Measurements from ENCODE around the gene CWC27.
"Not testable (repeated sequence)": the region's sequence is repeated elsewhere in the genome, so short reads cannot be mapped to it uniquely, and the experiment has no call there.

CWC27 gene

DNA sequence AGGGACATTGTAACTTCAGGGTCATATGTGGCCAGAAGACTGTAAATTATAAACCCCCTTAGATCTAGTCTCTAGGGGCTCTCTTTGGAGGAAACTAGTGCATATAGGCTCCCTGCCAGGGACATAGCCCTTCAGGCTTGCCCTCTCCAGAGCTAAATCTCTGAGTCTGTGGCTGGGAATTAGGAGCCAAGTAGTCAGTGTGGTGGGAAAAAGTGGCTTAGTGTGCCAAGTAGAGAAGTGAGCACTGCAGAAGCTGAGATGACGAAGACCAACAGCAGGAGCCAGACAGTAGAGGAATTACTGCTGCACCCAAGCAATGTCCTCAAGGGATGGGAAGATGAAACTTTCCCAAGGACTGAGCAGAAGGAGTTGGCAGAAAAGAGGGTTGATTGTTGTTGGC is 71.2 kb downstream of the CWC27 start:
- no peak for FAIRE-seq

GRCh38 chr5:64840958-64841357 is 72.2 kb downstream of the CWC27 start:
- no peak for FAIRE-seq

- FAIRE-seq: no peak
Observed at GRCh38 chr5:64853777-64854176, 85.0 kb downstream of the CWC27 start.

DNA sequence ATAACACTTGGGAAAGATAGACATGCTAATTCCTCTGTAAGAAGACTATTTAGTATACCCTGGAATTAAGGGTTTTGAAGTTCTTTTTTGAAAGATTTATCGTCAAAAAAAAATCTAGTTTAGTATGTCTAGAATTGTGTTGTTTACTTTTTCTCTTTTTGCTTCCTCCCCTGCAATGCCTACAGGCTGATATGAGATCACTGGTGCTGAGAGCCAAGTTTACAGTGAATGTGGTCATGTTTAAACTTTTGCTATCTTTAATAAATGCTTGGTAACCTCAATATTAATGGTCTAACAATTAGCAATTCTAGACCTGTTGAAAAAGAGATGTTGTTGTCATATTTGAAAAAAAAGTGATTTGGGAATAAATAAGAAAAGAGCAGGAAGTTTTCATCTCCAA is 86.1 kb downstream of the CWC27 start:
- FAIRE-seq: no peak

DNA sequence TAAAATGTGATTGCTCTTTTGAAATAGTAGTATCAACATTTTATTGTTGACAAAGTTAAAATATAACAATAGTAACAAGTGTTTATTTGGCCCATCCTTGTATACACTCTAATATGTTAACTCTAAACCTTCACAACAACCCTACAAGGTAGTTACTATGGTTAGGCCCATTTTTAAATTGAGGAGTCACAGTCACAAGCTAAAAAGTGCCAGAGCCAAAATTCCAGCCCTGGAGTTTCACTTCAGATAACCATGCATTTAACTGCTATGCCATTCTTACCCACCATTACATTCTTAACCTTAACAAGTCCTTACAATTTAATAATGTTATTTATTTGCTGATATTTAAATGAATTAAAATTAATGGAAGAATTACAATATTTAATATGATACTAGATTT is 91.2 kb downstream of the CWC27 start:
- FAIRE-seq: no peak

GRCh38 chr5:64861281-64861680 is 92.6 kb downstream of the CWC27 start:
- FAIRE-seq: no peak

- no peak for FAIRE-seq
Observed at GRCh38 chr5:64864171-64864570, 95.4 kb downstream of the CWC27 start.

DNA sequence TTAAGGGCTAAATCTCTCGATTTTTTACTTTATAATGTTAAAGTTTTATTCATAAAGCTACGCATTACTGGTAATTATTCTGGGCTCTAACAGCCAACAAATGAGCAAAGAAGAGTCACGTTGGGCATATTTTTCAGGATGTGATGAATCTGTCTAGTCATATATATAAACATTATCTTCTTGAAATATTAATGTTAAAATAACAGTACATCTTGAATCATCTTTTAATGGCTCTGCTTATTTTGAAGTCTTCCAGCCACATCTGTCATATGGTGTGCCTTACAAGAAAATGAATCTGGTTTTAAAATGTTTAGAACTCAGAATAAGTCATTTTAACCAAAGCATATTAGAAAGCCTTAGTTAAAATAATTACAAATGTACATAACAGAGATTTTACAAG is 96.9 kb downstream of the CWC27 start:
- no peak for FAIRE-seq

GRCh38 chr5:64869419-64869818 is 100.7 kb downstream of the CWC27 start:
- peak; percentile 5 for FAIRE-seq

GRCh38 chr5:64872044-64872443 is 103.3 kb downstream of the CWC27 start:
- no peak for FAIRE-seq

DNA sequence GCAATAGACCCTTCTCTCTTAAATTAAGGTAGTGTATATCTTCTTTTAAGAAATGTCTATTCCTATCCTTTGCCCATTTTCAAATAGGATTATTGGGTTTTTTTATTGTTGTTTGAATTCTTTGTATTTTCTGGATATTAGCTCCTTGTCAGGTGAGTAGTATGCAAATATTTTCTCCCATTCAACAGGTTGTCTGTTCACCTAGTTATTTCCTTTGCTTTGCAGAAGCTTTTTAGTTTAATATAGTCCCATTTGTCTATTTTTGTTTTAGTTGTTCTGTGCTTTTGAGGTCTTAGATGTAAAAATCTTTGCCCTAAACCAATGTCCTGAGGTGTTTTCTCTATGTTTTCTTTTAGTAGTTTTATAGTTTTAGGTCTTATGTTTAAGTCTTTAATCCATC is 104.7 kb downstream of the CWC27 start:
- FAIRE-seq: peak; percentile 51

- FAIRE-seq: no peak
Observed at GRCh38 chr5:64874753-64875152, 106.0 kb downstream of the CWC27 start.

GRCh38 chr5:64876203-64876602 is 107.5 kb downstream of the CWC27 start:
- FAIRE-seq: no peak

- FAIRE-seq: no peak
Observed at GRCh38 chr5:64880821-64881220, 112.1 kb downstream of the CWC27 start.

DNA sequence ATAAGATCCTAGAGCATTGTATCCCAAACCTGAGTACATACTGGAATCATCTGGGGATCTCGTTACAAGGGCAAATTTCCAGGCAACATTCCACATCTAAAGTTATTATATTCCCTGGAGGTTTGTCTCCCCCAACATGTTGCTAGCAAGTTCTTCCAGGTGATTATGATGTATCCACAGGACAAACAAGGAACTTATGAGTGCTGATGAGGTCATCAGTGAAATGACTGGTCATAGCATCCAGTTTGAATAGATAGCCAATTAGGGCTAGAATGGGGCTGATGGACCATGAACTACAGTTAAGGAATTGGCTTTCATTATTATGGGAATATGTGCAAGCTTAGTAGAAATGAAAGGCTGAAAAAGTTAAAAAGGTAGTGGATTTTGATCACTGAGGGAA is 115.2 kb downstream of the CWC27 start:
- no peak for FAIRE-seq

GRCh38 chr5:64884541-64884940 is 115.8 kb downstream of the CWC27 start:
- no peak for FAIRE-seq

DNA sequence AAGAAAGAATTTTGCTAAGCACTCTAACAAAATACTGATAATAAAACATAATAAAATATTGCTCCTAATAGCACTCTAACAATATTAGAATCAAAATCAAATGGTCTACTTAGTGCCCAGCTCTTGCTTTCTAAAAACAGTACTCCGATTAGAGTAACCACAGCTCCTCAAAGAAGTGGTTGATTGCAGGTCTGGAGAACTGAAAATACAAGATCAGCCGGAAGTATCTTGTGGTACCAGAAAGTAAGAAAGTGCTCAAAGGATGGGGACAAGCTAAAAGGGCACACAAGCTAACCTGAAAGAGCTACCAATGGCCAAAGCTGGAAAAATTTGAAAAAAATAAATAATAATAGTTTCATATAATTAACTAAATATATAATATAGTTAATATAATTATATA is 119.2 kb downstream of the CWC27 start:
- FAIRE-seq: no peak

DNA sequence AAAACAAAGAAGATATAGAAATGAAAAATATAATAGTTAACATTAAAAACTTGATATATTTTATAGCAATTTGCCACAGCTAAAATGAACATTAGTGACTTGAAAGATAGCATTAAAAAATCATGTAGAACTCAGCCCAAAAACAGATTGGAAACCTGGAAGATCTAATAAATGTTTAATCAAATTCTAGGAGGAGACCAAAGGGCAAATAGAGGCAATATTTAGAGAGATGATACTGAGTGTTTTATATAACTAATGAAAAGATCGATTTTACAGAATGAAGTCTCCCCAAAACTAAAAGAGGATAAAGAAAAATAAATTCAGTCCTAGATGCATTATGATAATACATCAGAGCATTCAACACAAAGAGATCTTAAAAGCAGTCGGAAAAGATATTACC is 127.0 kb downstream of the CWC27 start:
- FAIRE-seq: no peak

- no peak for FAIRE-seq
Observed at GRCh38 chr5:64899838-64900237, 131.1 kb downstream of the CWC27 start.

DNA sequence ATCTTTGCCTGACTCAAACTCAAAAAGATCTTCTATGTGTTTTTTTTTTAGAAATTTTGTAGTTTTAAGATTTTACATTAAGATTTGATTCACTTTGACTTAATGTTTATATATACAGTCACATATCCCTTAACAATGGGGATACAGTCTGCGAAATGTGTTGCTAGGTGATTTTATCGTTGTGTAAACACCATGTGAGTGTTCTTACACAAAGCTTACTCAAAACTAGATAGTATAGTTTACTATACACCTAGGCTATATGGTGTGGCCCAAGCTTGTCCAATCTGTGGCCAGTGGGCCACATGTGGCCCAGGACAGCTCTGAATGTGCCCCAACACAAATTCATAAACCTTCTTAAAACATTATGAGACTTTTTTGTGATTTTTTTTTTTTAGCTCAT is 131.9 kb downstream of the CWC27 start:
- no peak for FAIRE-seq

- not testable (repeated sequence) for FAIRE-seq
Observed at GRCh38 chr5:64907399-64907798, 138.7 kb downstream of the CWC27 start.

DNA sequence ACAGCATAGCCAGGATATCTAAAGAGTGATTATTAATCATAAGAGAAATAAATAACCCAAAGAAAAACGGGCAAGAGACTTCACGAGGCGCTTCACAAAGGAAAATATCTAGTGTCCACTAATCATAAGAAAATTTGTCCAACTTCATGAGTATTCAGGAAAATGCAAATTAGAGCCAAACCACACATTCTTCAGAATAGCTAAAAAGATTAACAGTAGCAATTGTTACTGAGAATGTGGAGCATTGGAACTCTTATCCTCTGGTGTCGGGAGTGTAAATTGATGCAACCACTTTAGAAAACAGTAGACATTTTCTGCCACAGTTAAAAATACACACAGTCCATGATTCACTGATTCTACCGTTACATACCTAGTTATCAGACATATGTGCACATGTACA is 145.7 kb downstream of the CWC27 start:
- FAIRE-seq: no peak

DNA sequence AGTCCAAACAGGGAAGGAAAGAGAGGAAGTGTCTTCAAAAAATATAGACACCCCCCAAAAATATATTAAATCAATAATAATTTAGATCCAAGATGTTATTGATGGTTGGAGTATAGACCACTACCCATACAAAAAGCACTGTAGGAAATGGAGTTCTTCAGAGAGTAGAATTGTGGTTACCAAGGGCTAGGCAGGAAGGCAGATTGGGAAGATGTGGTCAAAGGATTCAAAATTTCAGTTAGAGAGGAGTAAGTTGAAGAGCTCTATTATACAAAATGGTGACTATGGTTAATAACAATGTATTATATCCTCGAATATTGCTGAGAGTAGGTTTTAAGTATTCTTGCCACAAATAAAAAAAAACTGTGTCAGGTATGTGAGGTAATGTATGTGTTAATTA is 149.4 kb downstream of the CWC27 start:
- no peak for FAIRE-seq

DNA sequence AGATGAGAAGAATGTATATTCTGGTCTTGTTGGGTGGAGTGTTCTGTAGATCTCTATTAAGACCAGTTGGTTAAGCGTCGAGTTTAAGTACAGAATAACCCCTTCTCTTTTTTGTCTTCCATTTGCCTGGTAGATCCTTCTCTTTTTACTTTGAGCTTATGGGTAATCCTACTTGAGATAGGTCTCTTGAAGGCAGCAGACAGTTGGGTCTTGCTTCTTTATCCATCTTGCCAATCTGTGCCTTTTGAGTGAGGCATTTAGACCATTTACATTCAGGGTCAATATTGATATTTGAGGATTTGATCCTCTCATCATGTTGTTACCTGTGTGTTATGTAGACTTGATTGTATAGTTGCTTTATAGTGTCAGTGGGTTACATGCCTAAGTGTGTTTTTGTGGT is 152.7 kb downstream of the CWC27 start:
- FAIRE-seq: no peak

- no peak for FAIRE-seq
Observed at GRCh38 chr5:64923151-64923685, 154.5 kb downstream of the CWC27 start.

GRCh38 chr5:64925123-64925522 is 156.4 kb downstream of the CWC27 start:
- FAIRE-seq: no peak

Measured in islet of Langerhans (tissue), 1 donor.